Thyroid gland (tissue), 4 donors: Measurements from ENCODE around the gene GPRIN2. TPM values are rescaled to one million over a fixed set of nuclear protein-coding genes. Genes with fewer than 3 reads are reported as not detected.

Source experiments
- DNase-seq, 2 donors: peaks; one replicate each; pipeline ENCODE4 v3.0.0-alpha.2; 2019
- H3K27ac ChIP-seq, 3 donors: fragments of 200-600 bp; sonication (generic); 1 replicate in 2 of 3; 2 replicates in 1 of 3; pipeline ENCODE4 v1.5.1; 2016 to 2019; ENCODE audit warnings: mild to moderate bottlenecking in 1 of 3, moderate library complexity in 1 of 3
- H3K27me3 ChIP-seq: fragments of 200-600 bp; sonication (generic); one replicate; pipeline ENCODE4 v1.5.1; 2019
- H3K36me3 ChIP-seq, 2 donors: fragments of 200-600 bp; sonication (generic); one replicate each; pipeline ENCODE4 v1.5.1; 2016 to 2019
- H3K4me1 ChIP-seq, 2 donors: fragments of 200-600 bp; sonication (generic); one replicate each; pipeline ENCODE4 v1.5.1; 2017 to 2019
- H3K4me3 ChIP-seq, 3 donors: fragments of 200-600 bp; sonication (generic); replicated peaks in 1 of 3; 1 replicate in 2 of 3; 2 replicates in 1 of 3; pipeline ENCODE4 v1.5.1; 2016; ENCODE audit warnings: mild to moderate bottlenecking in 1 of 3
- H3K9me3 ChIP-seq: fragments of 200-600 bp; sonication (generic); one replicate; pipeline ENCODE4 v1.5.1; 2017
- POLR2A ChIP-seq, 2 donors: fragments of 450-650 bp; IDR thresholded peaks; one replicate each; pipeline ENCODE4 v1.6.1; 2017; ENCODE audit warnings: antibody characterized with exemption in 2 of 2, mild to moderate bottlenecking in 2 of 2, moderate library complexity in 1 of 2
- WGBS, 2 donors: methylation state at CpG; one replicate each; pipeline ENCODE4 v1.1.5; 2017; 5-methylcytosine and 5-hydroxymethylcytosine counted together
- intact Hi-C: fragments of 100-400 bp; cut with DNase I; formaldehyde crosslinking; loops from one replicate; pipeline ENCODE4 v1.15.1; 2023
- total RNA-seq, 4 donors: library from RNA; depleted of rRNA; stranded (reverse); fragments of >200 nt; gene quantifications; one replicate each; pipeline ENCODE4 v1.2.3, GENCODE V29; 2016
- TF ChIP-seq, protein P1 (sequence below), 6 experiments: fragments of 200-600 bp in 3 of 6; fragments of 450-650 bp in 3 of 6; sonication (generic) in 3 of 6; IDR thresholded peaks; one replicate each; pipeline ENCODE4 v1.5.1; 2016 to 2019; ENCODE audit warnings: antibody characterized with exemption in 6 of 6, mild to moderate bottlenecking in 2 of 6, inconsistent platforms in 1 of 6, moderate library complexity in 1 of 6

GPRIN2 gene
- total RNA-seq, 4 donors from 2014 or later = 9.1 to 14.7 (median 10.6) TPM

DNA sequence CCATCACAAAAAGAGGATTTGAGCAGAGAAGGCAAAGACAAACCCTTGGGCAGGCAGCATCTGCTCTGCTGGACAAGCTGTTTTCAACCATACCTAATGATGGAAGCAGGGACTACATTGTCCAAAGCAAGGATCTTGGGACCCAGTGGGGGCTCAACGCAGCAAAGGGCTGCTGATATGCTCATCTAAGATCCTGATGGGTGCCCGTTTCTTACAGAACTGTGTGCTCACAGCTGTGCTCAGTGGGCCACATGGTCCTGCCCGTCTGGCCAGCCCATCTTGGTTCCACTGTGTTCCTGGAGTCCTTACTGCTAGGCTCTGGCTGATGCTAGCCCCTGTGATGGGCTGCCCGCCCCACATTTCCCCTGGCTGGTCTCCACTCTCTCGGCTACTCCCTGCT lies 36.1 kb downstream of the GPRIN2 start:
- H3K4me3 ChIP-seq = no peak overlapping the region
- no peak overlapping the region for H3K27ac ChIP-seq
- H3K9me3 ChIP-seq = no peaks in the 10 kb centered on the region
- DNase-seq = peak in 1 of 2 donors; percentile 2
- TF ChIP-seq, protein P1, sequence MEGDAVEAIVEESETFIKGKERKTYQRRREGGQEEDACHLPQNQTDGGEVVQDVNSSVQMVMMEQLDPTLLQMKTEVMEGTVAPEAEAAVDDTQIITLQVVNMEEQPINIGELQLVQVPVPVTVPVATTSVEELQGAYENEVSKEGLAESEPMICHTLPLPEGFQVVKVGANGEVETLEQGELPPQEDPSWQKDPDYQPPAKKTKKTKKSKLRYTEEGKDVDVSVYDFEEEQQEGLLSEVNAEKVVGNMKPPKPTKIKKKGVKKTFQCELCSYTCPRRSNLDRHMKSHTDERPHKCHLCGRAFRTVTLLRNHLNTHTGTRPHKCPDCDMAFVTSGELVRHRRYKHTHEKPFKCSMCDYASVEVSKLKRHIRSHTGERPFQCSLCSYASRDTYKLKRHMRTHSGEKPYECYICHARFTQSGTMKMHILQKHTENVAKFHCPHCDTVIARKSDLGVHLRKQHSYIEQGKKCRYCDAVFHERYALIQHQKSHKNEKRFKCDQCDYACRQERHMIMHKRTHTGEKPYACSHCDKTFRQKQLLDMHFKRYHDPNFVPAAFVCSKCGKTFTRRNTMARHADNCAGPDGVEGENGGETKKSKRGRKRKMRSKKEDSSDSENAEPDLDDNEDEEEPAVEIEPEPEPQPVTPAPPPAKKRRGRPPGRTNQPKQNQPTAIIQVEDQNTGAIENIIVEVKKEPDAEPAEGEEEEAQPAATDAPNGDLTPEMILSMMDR (IDR thresholded peaks at IDR 0.05) = no peak
- no peak for TF ChIP-seq POLR2A (IDR thresholded peaks at IDR 0.05)
- H3K36me3 ChIP-seq = no peaks in the 10 kb centered on the region
- intact Hi-C loops = no loop called here
- H3K4me1 ChIP-seq = peaks cover 20 to 30% of the 10 kb centered on the region in 2 donors
- no peaks in the 10 kb centered on the region for H3K27me3 ChIP-seq
- WGBS, 2 donors = 84 to 94% methylated on average over 5 of the region's 5 CpGs

DNA sequence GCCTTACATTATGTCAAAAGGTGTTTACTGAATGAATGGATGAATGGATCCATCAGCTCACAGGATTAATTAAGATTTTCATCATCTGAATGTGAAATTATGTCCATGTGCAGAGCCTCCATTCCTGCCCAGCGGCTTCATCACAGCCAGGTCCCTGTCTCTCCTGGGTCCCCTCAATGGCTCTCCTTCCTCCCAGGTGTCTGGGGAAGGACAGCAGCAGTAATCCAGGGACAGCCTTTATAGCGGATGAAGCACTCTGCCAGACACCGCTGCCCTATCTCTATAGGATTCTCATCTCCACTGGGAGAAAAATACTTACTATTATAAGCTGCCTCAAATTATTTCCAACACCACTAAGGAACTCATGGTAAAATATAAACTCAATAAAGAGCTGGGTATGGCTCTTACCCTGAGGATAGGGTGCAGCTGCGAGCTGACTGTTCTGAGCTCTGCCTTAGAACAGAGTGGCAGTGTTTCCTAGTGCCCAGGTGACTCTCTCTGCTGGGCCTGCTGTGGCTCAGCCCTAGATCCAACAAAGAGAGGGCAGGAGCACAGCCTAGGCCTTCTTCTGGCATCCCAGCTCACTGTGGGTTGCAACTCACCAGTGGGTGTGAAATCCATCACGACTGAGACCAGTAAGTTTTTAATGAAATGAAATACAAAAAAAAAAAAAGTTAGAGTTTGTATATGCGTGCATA lies 38.3 kb downstream of the GPRIN2 start:
- Histone ChIP-seq H3K36me3 (no peaks in the 10 kb centered on the region), H3K4me1 (peaks cover 4 to 13% of the 10 kb centered on the region in 2 donors), H3K4me3 (no peak overlapping the region), H3K9me3 (no peaks in the 10 kb centered on the region), H3K27me3 (no peaks in the 10 kb centered on the region), H3K27ac (no peak overlapping the region)
- intact Hi-C loops = no loop called here
- 94 to 96% methylated on average over 6 of the region's 6 CpGs for WGBS, 2 donors
- DNase-seq = no peak
- TF ChIP-seq, protein P1 (IDR thresholded peaks at IDR 0.05) = no peak
- TF ChIP-seq POLR2A (IDR thresholded peaks at IDR 0.05) = no peak

DNA sequence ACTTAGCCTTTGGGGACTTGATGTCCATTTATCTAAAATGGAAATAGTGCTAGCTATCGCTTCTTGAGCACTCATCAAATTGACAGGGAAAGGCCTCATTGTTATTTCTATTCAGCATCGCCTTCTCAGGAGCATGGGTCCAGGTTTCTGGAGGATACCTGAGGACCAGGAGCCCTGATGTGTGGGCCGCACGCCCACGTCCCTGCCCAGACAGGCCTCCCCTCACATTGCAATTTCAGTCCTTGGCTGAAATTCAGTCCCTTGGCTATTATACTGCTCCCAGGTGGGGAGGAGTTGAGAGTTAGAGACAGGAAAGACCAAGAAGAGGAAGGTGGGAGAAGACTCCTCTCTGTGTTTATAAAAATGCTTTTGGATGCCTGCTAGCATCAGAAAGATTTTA lies 38.9 kb downstream of the GPRIN2 start:
- Histone ChIP-seq H3K9me3 (no peaks in the 10 kb centered on the region), H3K4me3 (no peak overlapping the region), H3K36me3 (no peaks in the 10 kb centered on the region), H3K27me3 (no peaks in the 10 kb centered on the region), H3K4me1 (peaks cover 0 to 6% of the 10 kb centered on the region in 2 donors), H3K27ac (no peak overlapping the region)
- TF ChIP-seq, protein P1 (IDR thresholded peaks at IDR 0.05) = no peak
- TF ChIP-seq POLR2A (IDR thresholded peaks at IDR 0.05) = no peak
- 93 to 95% methylated on average over 5 of the region's 5 CpGs for WGBS, 2 donors
- DNase-seq = no peak
- intact Hi-C loops = no loop called here

DNA sequence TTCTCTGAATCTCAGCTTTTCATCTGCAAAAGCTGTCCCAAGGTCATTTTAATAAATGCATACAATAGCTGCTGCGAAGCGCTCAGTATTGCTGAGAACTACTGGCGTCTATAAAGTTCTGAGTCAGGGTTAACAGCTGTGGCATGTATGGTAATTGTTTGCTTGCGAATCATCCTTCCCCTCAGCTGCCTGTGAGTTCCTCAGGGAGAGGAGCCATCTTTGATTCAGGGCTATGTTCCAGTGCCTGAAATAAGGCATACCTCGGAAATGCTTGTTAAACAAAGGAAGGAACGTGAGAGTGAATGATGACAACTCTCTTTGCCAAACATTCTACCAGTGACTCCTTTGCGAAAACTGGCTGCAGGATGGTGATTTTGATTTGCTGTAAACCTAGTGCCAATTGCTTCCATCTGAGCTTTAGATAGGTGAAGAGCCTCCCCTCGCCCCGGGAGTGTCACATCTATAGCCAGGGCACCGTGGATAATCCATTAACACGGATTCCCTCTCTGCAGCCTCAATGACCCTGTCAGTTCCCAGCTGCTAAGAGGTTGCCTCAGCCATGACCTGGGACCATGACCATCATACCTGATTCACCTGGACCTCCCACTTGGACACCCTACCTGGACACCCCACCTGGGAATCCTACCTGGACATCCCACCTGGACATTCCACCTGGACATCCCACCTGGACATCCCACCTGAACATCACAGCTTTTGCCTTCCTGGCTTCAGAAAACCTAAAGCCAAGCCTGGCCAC lies 39.6 kb downstream of the GPRIN2 start:
- H3K4me3 ChIP-seq = no peak overlapping the region
- H3K4me1 ChIP-seq = peaks cover 0 to 5% of the 10 kb centered on the region in 2 donors
- H3K9me3 ChIP-seq = no peaks in the 10 kb centered on the region
- intact Hi-C loops = no loop called here
- no peak for TF ChIP-seq POLR2A (IDR thresholded peaks at IDR 0.05)
- TF ChIP-seq, protein P1 (IDR thresholded peaks at IDR 0.05) = no peak
- no peaks in the 10 kb centered on the region for H3K36me3 ChIP-seq
- H3K27me3 ChIP-seq = no peaks in the 10 kb centered on the region
- no peak for DNase-seq
- WGBS, 2 donors = 80 to 83% methylated on average over 11 of the region's 11 CpGs
- H3K27ac ChIP-seq = no peak overlapping the region

DNA sequence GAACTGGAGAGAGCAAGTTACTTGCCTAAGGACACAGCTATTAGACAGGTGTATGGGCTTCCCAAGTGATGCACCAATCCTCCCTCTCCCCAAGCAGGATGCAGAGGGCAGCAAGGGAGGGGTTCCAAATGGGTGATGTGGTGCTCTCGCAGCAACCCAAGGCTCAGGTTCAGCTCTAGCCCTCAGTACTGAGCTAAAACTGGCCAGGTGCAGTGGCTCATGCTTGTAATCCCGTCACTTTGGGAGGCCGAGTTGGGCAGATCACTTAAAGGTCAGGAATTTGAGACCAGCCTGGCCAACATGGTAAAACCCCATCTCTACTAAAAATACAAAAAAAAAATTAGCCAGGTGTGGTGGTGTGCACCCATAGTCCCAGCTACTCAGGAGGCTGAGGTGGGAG lies 40.7 kb downstream of the GPRIN2 start:
- TF ChIP-seq, protein P1 (IDR thresholded peaks at IDR 0.05) = no peak
- no peak for TF ChIP-seq POLR2A (IDR thresholded peaks at IDR 0.05)
- Histone ChIP-seq H3K4me1 (no peaks in the 10 kb centered on the region), H3K27ac (no peak overlapping the region), H3K27me3 (no peaks in the 10 kb centered on the region), H3K9me3 (no peaks in the 10 kb centered on the region), H3K36me3 (no peaks in the 10 kb centered on the region), H3K4me3 (no peak overlapping the region)
- WGBS, 2 donors = 85 to 93% methylated on average over 3 of the region's 3 CpGs
- intact Hi-C loops = no loop called here
- DNase-seq = peak in 1 of 2 donors; percentile 1
